GM12892 (cell line): ENCODE data around the gene SLC31A2.

Source experiments
- POLR2A ChIP-seq: IDR thresholded peaks from 2 replicates; pipeline ENCODE4 v1.6.1; 2011; ENCODE audit warnings: low read depth, low read length, control low read depth
- TAF1 ChIP-seq: IDR thresholded peaks from 2 replicates; pipeline ENCODE4 v1.6.1; 2011; ENCODE audit warnings: low read depth, mild to moderate bottlenecking, control low read depth, low read length, borderline replicate concordance

- TF ChIP-seq TAF1 (no peak), POLR2A (no peak)
These were observed 1.9 kb upstream of the SLC31A2 start for GRCh38 chr9:113148781-113149510.
